Subcutaneous abdominal adipose tissue (tissue), 5 donors: Measurements from ENCODE around the gene TMEM30B.

Experiments used
- H3K27ac ChIP-seq: one replicate; pipeline ENCODE4 v1.7.0; 2013; ENCODE audit warnings: low read depth, mild to moderate bottlenecking, inconsistent platforms, low read length, moderate library complexity
- H3K27me3 ChIP-seq, 5 donors: one replicate each; pipeline ENCODE4 v1.7.0; 2013; ENCODE audit warnings: low read length in 5 of 5, inconsistent platforms in 1 of 5; ENCODE audit not compliant: control insufficient read depth in 5 of 5, insufficient read depth in 4 of 5
- H3K36me3 ChIP-seq, 5 donors: one replicate each; pipeline ENCODE4 v1.7.0; 2013; ENCODE audit warnings: low read length in 5 of 5; ENCODE audit not compliant: control insufficient read depth in 5 of 5, insufficient read depth in 5 of 5
- H3K4me1 ChIP-seq, 5 donors: one replicate each; pipeline ENCODE4 v1.7.0; 2013; ENCODE audit warnings: low read length in 5 of 5, mild to moderate bottlenecking in 3 of 5, moderate library complexity in 1 of 5; ENCODE audit not compliant: control insufficient read depth in 5 of 5, insufficient read depth in 5 of 5
- H3K4me3 ChIP-seq, 5 donors: one replicate each; pipeline ENCODE4 v1.7.0; 2013; ENCODE audit warnings: low read length in 5 of 5, low read depth in 1 of 5
- H3K9ac ChIP-seq, 5 donors: one replicate each; pipeline ENCODE4 v1.7.0; 2013; ENCODE audit warnings: low read length in 5 of 5, mild to moderate bottlenecking in 4 of 5, moderate library complexity in 3 of 5
- H3K9me3 ChIP-seq, 5 donors: one replicate each; pipeline ENCODE4 v1.7.0; 2013; ENCODE audit warnings: low read length in 5 of 5; ENCODE audit not compliant: control insufficient read depth in 5 of 5
- donor health status: healthy.
- donor health status: healthy.
- donor health status: healthy.
- donor health status: healthy.
- donor health status: healthy.

Gene TMEM30B

DNA sequence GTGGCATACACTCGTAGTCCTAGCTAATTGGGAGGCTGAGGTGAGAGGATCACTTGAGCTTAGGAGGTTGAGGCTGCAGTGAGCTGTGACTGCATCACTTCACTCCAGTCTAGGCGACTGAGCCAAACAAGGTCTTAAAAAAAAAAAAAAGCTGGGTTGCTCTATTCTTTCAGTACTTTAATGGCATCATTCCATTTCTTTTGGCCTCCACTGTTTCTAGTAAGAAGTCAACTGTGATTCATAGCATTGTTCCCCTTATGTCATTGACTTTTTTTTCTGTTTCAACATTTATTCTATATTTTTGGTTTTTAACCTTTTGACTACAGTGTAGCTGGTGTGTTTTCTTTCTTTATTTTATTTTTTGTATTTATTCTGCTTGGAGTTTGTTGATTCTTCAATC lies 23.6 kb upstream of the TMEM30B start:
- peaks cover 0 to 2% (median 0%) of the 10 kb centered on the region in 5 donors for H3K9me3 ChIP-seq
- no peak overlapping the region for H3K4me3 ChIP-seq
- no peaks in the 10 kb centered on the region for H3K27me3 ChIP-seq
- H3K9ac ChIP-seq: no peak overlapping the region
- H3K27ac ChIP-seq: no peak overlapping the region
- H3K4me1 ChIP-seq: peaks cover 0 to 17% (median 0%) of the 10 kb centered on the region in 5 donors
- no peaks in the 10 kb centered on the region for H3K36me3 ChIP-seq

DNA sequence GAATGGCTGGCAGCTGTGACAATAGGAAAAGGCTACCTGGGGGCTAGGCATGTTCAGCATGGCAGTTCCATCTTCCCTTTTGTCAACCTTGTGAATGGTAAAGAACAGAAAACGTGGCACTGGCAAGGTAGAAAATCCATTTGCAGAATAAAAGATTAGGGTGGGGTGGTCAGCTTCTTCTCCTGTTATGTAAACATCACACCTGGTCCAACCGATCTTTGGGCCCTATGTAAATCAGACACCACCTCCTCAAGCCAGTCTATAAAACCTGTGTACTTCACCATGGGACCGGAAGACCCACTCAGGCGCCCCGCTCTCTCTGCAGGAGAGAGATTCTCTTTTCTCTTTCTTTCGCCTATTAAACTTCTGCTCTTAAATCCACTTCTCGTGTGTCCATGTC lies 19.6 kb upstream of the TMEM30B start:
- Histone ChIP-seq H3K9me3 (peaks cover 0 to 2% (median 0%) of the 10 kb centered on the region in 5 donors), H3K27ac (no peak overlapping the region), H3K27me3 (no peaks in the 10 kb centered on the region), H3K9ac (no peak overlapping the region), H3K36me3 (no peaks in the 10 kb centered on the region), H3K4me1 (peaks cover 0 to 5% (median 0%) of the 10 kb centered on the region in 5 donors), H3K4me3 (no peak overlapping the region)

DNA sequence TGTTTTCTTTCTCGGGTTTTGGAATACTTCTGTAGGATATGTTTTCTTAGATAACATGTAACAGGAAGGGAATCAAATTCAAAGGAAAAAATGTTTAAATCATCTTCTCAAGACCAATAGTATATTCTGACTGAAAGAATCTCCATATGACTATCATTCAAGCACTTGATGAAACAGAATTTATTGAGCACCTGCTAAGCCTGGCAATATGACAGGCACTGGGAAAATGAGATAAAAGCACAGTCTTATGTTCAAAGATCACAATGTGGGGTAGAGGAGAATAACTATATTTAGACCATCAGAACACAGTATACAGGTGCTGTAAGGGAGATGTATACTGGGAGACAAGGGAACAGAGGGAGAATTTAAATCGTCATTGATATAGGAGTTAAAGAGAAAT lies 19.1 kb upstream of the TMEM30B start:
- Histone ChIP-seq H3K4me3 (no peak overlapping the region), H3K9ac (no peak overlapping the region), H3K4me1 (peaks cover 0 to 5% (median 0%) of the 10 kb centered on the region in 5 donors), H3K36me3 (no peaks in the 10 kb centered on the region), H3K27me3 (no peaks in the 10 kb centered on the region), H3K9me3 (peaks cover 0 to 2% (median 0%) of the 10 kb centered on the region in 5 donors), H3K27ac (no peak overlapping the region)

GRCh38 chr14:61298824-61299223 lies 17.7 kb upstream of the TMEM30B start:
- peaks cover 0 to 5% (median 0%) of the 10 kb centered on the region in 5 donors for H3K4me1 ChIP-seq
- no peak overlapping the region for H3K4me3 ChIP-seq
- H3K9ac ChIP-seq: no peak overlapping the region
- no peaks in the 10 kb centered on the region for H3K9me3 ChIP-seq
- no peaks in the 10 kb centered on the region for H3K36me3 ChIP-seq
- no peaks in the 10 kb centered on the region for H3K27me3 ChIP-seq
- no peak overlapping the region for H3K27ac ChIP-seq

DNA sequence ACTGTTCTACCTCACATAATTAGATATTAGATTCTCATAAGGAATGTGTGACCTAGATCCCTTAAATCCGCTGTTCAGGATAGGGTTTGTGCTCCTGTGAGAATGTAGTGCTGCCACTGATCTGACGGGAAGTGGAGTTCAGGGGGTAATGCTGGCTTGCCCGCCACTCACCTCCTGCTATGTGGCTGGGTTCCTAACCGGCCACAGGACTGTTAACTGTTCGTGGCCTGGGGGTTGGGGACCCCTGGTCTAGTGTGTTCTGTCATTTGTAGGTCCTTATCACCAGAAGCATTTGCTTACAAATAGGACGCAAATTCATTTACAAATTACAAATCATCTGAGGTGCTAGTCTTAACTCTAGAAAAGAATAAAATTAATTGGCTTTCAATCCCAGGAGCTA lies 16.4 kb upstream of the TMEM30B start:
- H3K36me3 ChIP-seq: no peaks in the 10 kb centered on the region
- H3K27ac ChIP-seq: no peak overlapping the region
- H3K4me3 ChIP-seq: no peak overlapping the region

DNA sequence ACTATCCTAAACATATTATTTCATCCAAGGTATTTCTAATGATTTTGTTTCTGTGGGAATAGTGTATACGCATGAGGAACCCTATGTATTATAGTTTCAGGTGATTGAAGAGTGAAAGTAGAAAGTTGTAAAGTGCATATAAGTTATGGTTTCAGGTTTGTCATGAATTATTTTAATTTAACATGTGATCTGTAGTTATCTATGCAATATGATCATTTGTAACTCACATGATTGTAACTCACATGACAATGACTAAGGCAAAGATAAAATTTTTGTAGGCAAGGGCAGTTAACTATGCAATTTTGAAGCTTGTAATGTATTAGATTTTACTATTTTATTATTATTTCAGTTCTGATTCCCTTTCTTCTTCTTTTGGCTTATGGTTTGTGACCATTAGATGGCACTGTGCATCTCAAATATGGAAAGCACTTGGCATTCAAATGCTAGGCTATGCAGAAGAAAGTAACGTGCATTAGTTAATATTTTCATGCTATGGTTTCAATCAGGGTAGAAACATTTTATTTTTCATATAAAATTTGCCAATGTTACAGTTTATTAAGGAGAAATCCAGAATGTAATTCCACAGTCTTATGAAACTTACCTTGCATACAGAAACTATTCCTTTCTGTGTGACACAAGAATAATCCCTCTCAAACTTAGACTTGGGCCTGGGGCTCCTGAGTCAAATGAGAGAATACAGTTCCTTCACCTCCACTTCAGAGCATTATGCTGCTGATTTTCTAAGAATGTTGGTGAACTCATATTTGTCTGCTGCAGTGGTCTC lies 15.8 kb upstream of the TMEM30B start:
- Histone ChIP-seq H3K9ac (no peak overlapping the region), H3K4me1 (peaks cover 0 to 5% (median 0%) of the 10 kb centered on the region in 5 donors), H3K9me3 (no peaks in the 10 kb centered on the region), H3K27me3 (peaks cover 0 to 2% (median 0%) of the 10 kb centered on the region in 5 donors), H3K36me3 (no peaks in the 10 kb centered on the region), H3K27ac (no peak overlapping the region), H3K4me3 (no peak overlapping the region)

More for the DNA sequence above, 16.4 kb upstream of the TMEM30B start:
- Histone ChIP-seq H3K9me3 (no peaks in the 10 kb centered on the region), H3K4me1 (peaks cover 0 to 5% (median 0%) of the 10 kb centered on the region in 5 donors), H3K27me3 (peaks cover 0 to 2% (median 0%) of the 10 kb centered on the region in 5 donors), H3K9ac (no peak overlapping the region)

- Histone ChIP-seq H3K4me1 (peaks cover 0 to 5% (median 0%) of the 10 kb centered on the region in 5 donors), H3K27ac (no peak overlapping the region), H3K4me3 (no peak overlapping the region), H3K27me3 (peaks cover 0 to 2% (median 0%) of the 10 kb centered on the region in 5 donors), H3K9me3 (no peaks in the 10 kb centered on the region), H3K36me3 (no peaks in the 10 kb centered on the region), H3K9ac (no peak overlapping the region)
Measured at GRCh38 chr14:61296151-61296550, 15.0 kb upstream of the TMEM30B start.

DNA sequence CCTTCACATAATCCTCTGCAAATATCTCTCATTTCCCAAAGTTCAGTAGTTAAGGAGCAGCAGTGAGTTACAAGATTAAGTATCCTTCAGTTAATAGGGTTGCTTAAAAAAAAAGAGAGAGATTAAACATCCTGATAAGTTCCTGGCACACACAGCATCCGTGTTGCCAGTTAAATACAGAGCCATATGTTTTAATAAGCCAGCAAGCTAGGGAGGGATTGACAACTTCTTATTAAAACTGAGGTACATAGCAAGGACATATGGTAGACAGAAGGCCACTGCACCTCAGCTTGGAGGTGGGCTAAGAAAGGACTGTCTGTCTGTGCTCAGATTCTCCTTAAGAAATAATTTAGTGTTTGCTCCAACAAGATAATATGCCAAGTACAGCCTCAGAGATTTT lies 9.6 kb upstream of the TMEM30B start:
- Histone ChIP-seq H3K27ac (no peak overlapping the region), H3K27me3 (peaks cover 0 to 2% (median 0%) of the 10 kb centered on the region in 5 donors), H3K4me1 (peaks cover 0 to 6% (median 3%) of the 10 kb centered on the region in 5 donors), H3K4me3 (no peak overlapping the region), H3K36me3 (no peaks in the 10 kb centered on the region), H3K9ac (no peak overlapping the region), H3K9me3 (no peaks in the 10 kb centered on the region)

DNA sequence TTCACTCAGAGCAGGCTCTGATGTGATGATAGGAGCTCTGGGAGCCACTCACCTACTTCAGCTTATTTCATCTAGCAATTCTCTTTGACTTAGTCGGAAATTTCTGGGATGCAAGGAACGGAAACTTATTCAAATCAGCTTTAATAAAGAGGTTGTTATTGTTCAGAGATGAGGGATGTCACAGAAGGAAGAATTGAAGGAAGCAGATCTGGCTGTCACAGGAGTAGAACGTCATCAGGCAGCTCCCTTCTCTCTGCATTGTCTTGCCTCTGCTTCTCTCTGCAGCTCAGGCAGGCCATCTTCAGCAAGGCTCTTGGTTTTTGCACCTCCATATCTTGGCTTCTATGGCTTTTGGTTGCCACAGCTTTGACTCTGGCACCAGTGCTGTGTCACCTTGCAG lies 7.6 kb upstream of the TMEM30B start:
- Histone ChIP-seq H3K4me3 (no peak overlapping the region), H3K9ac (no peak overlapping the region), H3K9me3 (no peaks in the 10 kb centered on the region), H3K27me3 (peaks cover 0 to 2% (median 0%) of the 10 kb centered on the region in 5 donors), H3K27ac (no peak overlapping the region), H3K36me3 (no peaks in the 10 kb centered on the region), H3K4me1 (peaks cover 0 to 6% (median 3%) of the 10 kb centered on the region in 5 donors)

DNA sequence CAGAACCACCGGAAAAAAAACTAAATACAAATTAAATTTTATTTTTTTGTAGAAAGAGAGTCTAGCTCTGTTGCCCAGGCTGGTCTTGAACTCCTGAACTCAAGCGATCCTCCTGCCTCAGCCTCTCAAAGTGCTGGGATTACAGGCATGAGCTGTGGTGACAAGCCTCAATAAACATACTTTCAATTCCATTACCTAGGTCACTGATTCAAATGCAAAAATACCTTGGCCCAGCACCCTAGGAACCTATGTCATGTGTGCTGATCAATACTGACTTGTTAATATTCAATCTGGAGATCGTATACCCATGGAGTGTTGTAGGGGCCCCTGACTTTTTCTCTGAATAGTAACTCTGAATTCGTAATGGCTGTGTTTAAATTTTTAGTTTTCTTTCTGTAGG lies 7.1 kb upstream of the TMEM30B start:
- Histone ChIP-seq H3K9me3 (no peaks in the 10 kb centered on the region), H3K4me3 (no peak overlapping the region), H3K27me3 (peaks cover 0 to 2% (median 0%) of the 10 kb centered on the region in 5 donors), H3K27ac (no peak overlapping the region), H3K4me1 (peaks cover 0 to 6% (median 3%) of the 10 kb centered on the region in 5 donors), H3K9ac (no peak overlapping the region), H3K36me3 (no peaks in the 10 kb centered on the region)
